Measurements from ENCODE around the gene COP1. TPM values are rescaled to one million over a fixed set of nuclear protein-coding genes. Genes with fewer than 3 reads are reported as not detected.

Gene COP1
- total and polyA plus RNA-seq, 12 donors, result 17.9 to 55.2 (median 23.6) TPM

GRCh38 chr1:176193023-176193422 lies 14.1 kb downstream of the COP1 start:
- H3K4me1 ChIP-seq, result peaks cover 0 to 69% (median 10%) of the 10 kb centered on the region in 9 donors
- ATAC-seq, result no peak
- 74 to 82% methylated on average over 1 of the region's 1 CpG for WGBS, 2 donors
- no peaks in the 10 kb centered on the region for H3K27me3 ChIP-seq
- H3K9me3 ChIP-seq, result peaks cover 0 to 14% (median 0%) of the 10 kb centered on the region in 11 donors
- DNase-seq, result no peak
- H3K27ac ChIP-seq, result no peak overlapping the region
- H3K36me3 ChIP-seq, result no peaks in the 10 kb centered on the region
- H3K4me3 ChIP-seq, result no peak overlapping the region
- no peak for TF ChIP-seq CTCF (IDR thresholded peaks at IDR 0.05)
- intact Hi-C loops (cut with DNase I), result no loop called here

- H3K4me3 ChIP-seq, result no peak overlapping the region
- ATAC-seq (no peak), DNase-seq (no peak)
- peaks cover 0 to 14% (median 0%) of the 10 kb centered on the region in 11 donors for H3K9me3 ChIP-seq
- H3K4me1 ChIP-seq, result peaks cover 0 to 69% (median 7%) of the 10 kb centered on the region in 9 donors
- no peak overlapping the region for H3K27ac ChIP-seq
- WGBS, 2 donors, result 94 to 100% methylated on average over 2 of the region's 2 CpGs
- intact Hi-C loops (cut with DNase I), result no loop called here
- H3K36me3 ChIP-seq, result peaks cover 0 to 7% (median 0%) of the 10 kb centered on the region in 9 donors
- no peaks in the 10 kb centered on the region for H3K27me3 ChIP-seq
- TF ChIP-seq CTCF (IDR thresholded peaks at IDR 0.05), result no peak
Measured at GRCh38 chr1:176188604-176189003, 18.5 kb downstream of the COP1 start.

- 93% methylated on average over 3 of the region's 3 CpGs for WGBS, 2 donors
- TF ChIP-seq CTCF (IDR thresholded peaks at IDR 0.05), result no peak
- Histone ChIP-seq H3K9me3 (peaks cover 0 to 12% (median 0%) of the 10 kb centered on the region in 11 donors), H3K27ac (no peak overlapping the region), H3K4me1 (peaks cover 0 to 57% (median 7%) of the 10 kb centered on the region in 9 donors), H3K27me3 (no peaks in the 10 kb centered on the region), H3K4me3 (no peak overlapping the region), H3K36me3 (peaks cover 0 to 24% (median 0%) of the 10 kb centered on the region in 9 donors)
- DNase-seq, result no peak
- intact Hi-C loops (cut with DNase I), result no loop called here
- ATAC-seq, result no peak
Measured at GRCh38 chr1:176187001-176187400, 20.1 kb downstream of the COP1 start.

GRCh38 chr1:176183618-176184017 lies 23.5 kb downstream of the COP1 start:
- H3K36me3 ChIP-seq, result peaks cover 0 to 45% (median 9%) of the 10 kb centered on the region in 9 donors
- H3K4me3 ChIP-seq, result no peak overlapping the region
- no peaks in the 10 kb centered on the region for H3K9me3 ChIP-seq
- H3K4me1 ChIP-seq, result peaks cover 0 to 31% (median 0%) of the 10 kb centered on the region in 9 donors
- intact Hi-C loops (cut with DNase I), result no loop called here
- no peak overlapping the region for H3K27ac ChIP-seq
- no peak for TF ChIP-seq CTCF (IDR thresholded peaks at IDR 0.05)
- H3K27me3 ChIP-seq, result no peaks in the 10 kb centered on the region
- DNase-seq (no peak), ATAC-seq (no peak)
- 72 to 81% methylated on average over 3 of the region's 3 CpGs for WGBS, 2 donors

Data from heart right ventricle (tissue), 16 donors.